Parathyroid adenoma (tissue), 2 donors: ENCODE results near the gene NAV1.

Source experiments
- H2AFZ ChIP-seq: fragments of 300-600 bp; sonication (generic); one replicate; pipeline ENCODE4 v1.7.0; 2017; ENCODE audit warnings: antibody characterized with exemption, mild to moderate bottlenecking
- H3K27ac ChIP-seq: fragments of 300-600 bp; sonication (generic); one replicate; pipeline ENCODE4 v1.7.0; 2017
- H3K27me3 ChIP-seq: fragments of 300-600 bp; sonication (generic); one replicate; pipeline ENCODE4 v1.7.0; 2017; ENCODE audit warnings: low read length; ENCODE audit not compliant: control insufficient read depth, insufficient read depth
- H3K36me3 ChIP-seq: fragments of 300-600 bp; sonication (generic); one replicate; pipeline ENCODE4 v1.7.0; 2017; ENCODE audit warnings: low read length; ENCODE audit not compliant: control insufficient read depth, insufficient read depth
- H3K4me1 ChIP-seq: fragments of 300-600 bp; sonication (generic); one replicate; pipeline ENCODE4 v1.7.0; 2017; ENCODE audit warnings: control low read depth
- H3K4me2 ChIP-seq: fragments of 300-600 bp; sonication (generic); one replicate; pipeline ENCODE4 v1.7.0; 2017; ENCODE audit warnings: low read length
- H3K4me3 ChIP-seq: fragments of 300-600 bp; sonication (generic); one replicate; pipeline ENCODE4 v1.7.0; 2017; ENCODE audit warnings: low read depth, low read length
- H3K79me2 ChIP-seq: fragments of 300-600 bp; sonication (generic); one replicate; pipeline ENCODE4 v1.7.0; 2017; ENCODE audit warnings: control low read depth
- H3K9ac ChIP-seq: fragments of 300-600 bp; sonication (generic); one replicate; pipeline ENCODE4 v1.7.0; 2017; ENCODE audit warnings: mild to moderate bottlenecking
- H3K9me3 ChIP-seq: fragments of 300-600 bp; sonication (generic); one replicate; pipeline ENCODE4 v1.7.0; 2017; ENCODE audit warnings: low read length; ENCODE audit not compliant: control insufficient read depth
- CTCF ChIP-seq: fragments of 300-600 bp; sonication (generic); IDR thresholded peaks from one replicate; pipeline ENCODE4 v1.7.0; 2017; ENCODE audit warnings: antibody characterized with exemption, mild to moderate bottlenecking
- donor health status: primary hyperparathyroidism.

The NAV1 gene

GRCh38 chr1:201565771-201566528, 27.0 kb downstream of the NAV1 start:
- Histone ChIP-seq H3K4me1 (no peaks in the 10 kb centered on the region), H3K79me2 (peaks cover 9% of the 10 kb centered on the region), H3K4me2 (no peak overlapping the region), H3K27me3 (no peaks in the 10 kb centered on the region), H3K36me3 (no peaks in the 10 kb centered on the region), H3K4me3 (no peak overlapping the region), H3K27ac (no peak overlapping the region), H3K9ac (no peak overlapping the region), H2AFZ (no peak overlapping the region), H3K9me3 (no peaks in the 10 kb centered on the region)
- no peak for TF ChIP-seq CTCF

GRCh38 chr1:201566529-201566823, 27.5 kb downstream of the NAV1 start:
- no peak overlapping the region for H3K4me2 ChIP-seq
- H3K79me2 ChIP-seq: peaks cover 10% of the 10 kb centered on the region
- no peak for TF ChIP-seq CTCF
- no peaks in the 10 kb centered on the region for H3K9me3 ChIP-seq
- no peak overlapping the region for H2AFZ ChIP-seq
- H3K9ac ChIP-seq: no peak overlapping the region
- no peak overlapping the region for H3K4me3 ChIP-seq
- no peaks in the 10 kb centered on the region for H3K36me3 ChIP-seq
- no peaks in the 10 kb centered on the region for H3K27me3 ChIP-seq
- no peak overlapping the region for H3K27ac ChIP-seq
- H3K4me1 ChIP-seq: no peaks in the 10 kb centered on the region

GRCh38 chr1:201566933-201567801, 28.2 kb downstream of the NAV1 start:
- H3K27me3 ChIP-seq: no peaks in the 10 kb centered on the region
- no peak overlapping the region for H2AFZ ChIP-seq
- no peaks in the 10 kb centered on the region for H3K36me3 ChIP-seq
- TF ChIP-seq CTCF: no peak
- no peak overlapping the region for H3K4me2 ChIP-seq
- no peaks in the 10 kb centered on the region for H3K4me1 ChIP-seq
- peaks cover 10% of the 10 kb centered on the region for H3K79me2 ChIP-seq
- H3K4me3 ChIP-seq: no peak overlapping the region
- H3K27ac ChIP-seq: no peak overlapping the region
- no peaks in the 10 kb centered on the region for H3K9me3 ChIP-seq
- H3K9ac ChIP-seq: no peak overlapping the region

DNA sequence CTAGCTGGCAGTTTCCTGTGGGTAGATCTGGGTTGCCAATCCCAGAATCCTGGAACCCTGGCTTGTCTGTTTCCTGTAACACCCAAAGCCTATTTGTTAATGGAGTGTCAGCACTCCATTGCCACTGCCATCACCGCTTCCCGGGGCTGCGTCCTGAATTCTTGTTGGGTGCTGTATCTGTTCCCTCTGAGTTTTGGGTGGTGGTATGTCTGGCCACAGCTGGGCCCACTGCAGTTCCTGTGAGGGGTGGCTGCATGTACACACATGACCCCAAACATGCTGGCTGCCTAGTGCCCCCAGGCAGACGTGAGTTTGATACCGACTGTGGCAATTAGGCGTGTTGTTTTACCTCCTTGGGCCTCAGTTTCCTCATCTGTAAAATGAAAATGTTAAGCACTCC, 29.3 kb downstream of the NAV1 start:
- Histone ChIP-seq H3K27ac (no peak overlapping the region), H3K9ac (no peak overlapping the region), H3K4me1 (no peaks in the 10 kb centered on the region), H3K4me3 (no peak overlapping the region), H3K36me3 (no peaks in the 10 kb centered on the region), H3K4me2 (no peak overlapping the region), H3K9me3 (no peaks in the 10 kb centered on the region), H3K79me2 (peaks cover 13% of the 10 kb centered on the region), H3K27me3 (no peaks in the 10 kb centered on the region), H2AFZ (no peak overlapping the region)
- no peak for TF ChIP-seq CTCF
